Neural cell (in vitro differentiated cells): ENCODE data around the gene UBALD1. TPM values are rescaled to one million over a fixed set of nuclear protein-coding genes. Genes with fewer than 3 reads are reported as not detected.

Experiments
- H2AFZ ChIP-seq: fragments of 200-600, 300-800 bp; sonication (generic), shearing (Covaris generic); 2 replicates; pipeline ENCODE4 v1.6.0; 2014; ENCODE audit warnings: low read depth, mild to moderate bottlenecking, antibody characterized with exemption, low read length, moderate library complexity
- H3F3A ChIP-seq: fragments of 200-600 bp; shearing (Covaris generic); 2 replicates; pipeline ENCODE4 v1.6.1; 2016; ENCODE audit warnings: mild to moderate bottlenecking, moderate library complexity, mixed read lengths, antibody characterized with exemption, low read length; ENCODE audit not compliant: insufficient read depth, poor library complexity, severe bottlenecking
- H3K27ac ChIP-seq: fragments of 200-600, 300-800 bp; sonication (generic), shearing (Covaris generic); 2 replicates; pipeline ENCODE4 v1.5.1; 2014; ENCODE audit warnings: mild to moderate bottlenecking, low read length, moderate library complexity
- H3K27me3 ChIP-seq: fragments of 300-800, 200-600 bp; sonication (generic), shearing (Covaris generic); 2 replicates; pipeline ENCODE4 v1.6.0; 2014; ENCODE audit warnings: mild to moderate bottlenecking, low read depth, low read length, moderate library complexity; ENCODE audit not compliant: insufficient read depth
- H3K36me3 ChIP-seq: fragments of 300-800, 200-600 bp; sonication (generic), shearing (Covaris generic); 2 replicates; pipeline ENCODE4 v1.5.1; 2014; ENCODE audit warnings: mild to moderate bottlenecking, antibody characterized with exemption, low read length, moderate library complexity; ENCODE audit not compliant: insufficient read depth
- H3K4me2 ChIP-seq: fragments of 300-800, 200-600 bp; sonication (generic), shearing (Covaris generic); 2 replicates; pipeline ENCODE4 v1.6.0; 2014; ENCODE audit warnings: mild to moderate bottlenecking, low read length
- H3K4me3 ChIP-seq: fragments of 300-800, 200-600 bp; sonication (generic), shearing (Covaris generic); 2 replicates; pipeline ENCODE4 v1.5.1; 2014; ENCODE audit warnings: mild to moderate bottlenecking, low read length, moderate library complexity
- H3K79me2 ChIP-seq: fragments of 200-600 bp; shearing (Covaris generic); replicated peaks from 2 replicates; pipeline ENCODE4 v1.6.0; 2014; ENCODE audit warnings: mild to moderate bottlenecking, low read length, moderate library complexity; ENCODE audit not compliant: insufficient read depth
- H3K9ac ChIP-seq: fragments of 300-800, 200-600 bp; sonication (generic), shearing (Covaris generic); 2 replicates; pipeline ENCODE4 v1.6.1; 2016; ENCODE audit warnings: mild to moderate bottlenecking, low read length, mixed read lengths
- H3K9me2 ChIP-seq: fragments of 200-600 bp; shearing (Covaris generic); 2 replicates; pipeline ENCODE4 v1.6.1; 2016; ENCODE audit warnings: mild to moderate bottlenecking, low read length, mixed read lengths; ENCODE audit not compliant: insufficient read depth
- H3K9me3 ChIP-seq: fragments of 200-600, 300-800 bp; sonication (generic), shearing (Covaris generic); 2 replicates; pipeline ENCODE4 v1.6.1; 2016; ENCODE audit warnings: mild to moderate bottlenecking, mixed run types, low read length, moderate library complexity, mixed read lengths
- H4K20me1 ChIP-seq: fragments of 200-600 bp; shearing (Covaris generic); 2 replicates; pipeline ENCODE4 v1.6.1; 2016; ENCODE audit warnings: mild to moderate bottlenecking, mixed run types; ENCODE audit not compliant: insufficient read depth
- CTCF ChIP-seq: fragments of 450-650 bp; IDR thresholded peaks from 2 replicates; pipeline ENCODE4 v1.5.1; 2014; ENCODE audit warnings: antibody characterized with exemption, mild to moderate bottlenecking, moderate library complexity; ENCODE audit not compliant: poor library complexity, severe bottlenecking
- EP300 ChIP-seq: fragments of 450-650 bp; conservative IDR thresholded peaks from 2 replicates; pipeline ENCODE4 v1.6.1; 2014; ENCODE audit warnings: antibody characterized with exemption, mild to moderate bottlenecking, moderate library complexity; ENCODE audit not compliant: poor library complexity, severe bottlenecking
- EZH2 ChIP-seq: fragments of 200-600, 300-800 bp; shearing (Covaris generic), sonication (generic); IDR thresholded peaks from 2 replicates; pipeline ENCODE4 v1.6.1; 2014; ENCODE audit warnings: antibody characterized with exemption, low read length, borderline replicate concordance, mild to moderate bottlenecking; ENCODE audit not compliant: insufficient read depth, poor library complexity, severe bottlenecking
- MXI1 ChIP-seq: fragments of 450-650 bp; conservative IDR thresholded peaks from 2 replicates; pipeline ENCODE4 v1.6.1; 2014; ENCODE audit warnings: antibody characterized with exemption, mild to moderate bottlenecking; ENCODE audit not compliant: poor library complexity, severe bottlenecking
- POLR2AphosphoS5 ChIP-seq: IDR thresholded peaks from 2 replicates; pipeline ENCODE4 v1.6.1; 2012
- RAD21 ChIP-seq: fragments of 450-650 bp; conservative IDR thresholded peaks from 2 replicates; pipeline ENCODE4 v1.6.1; 2014; ENCODE audit warnings: antibody characterized with exemption, mild to moderate bottlenecking, moderate library complexity
- REST ChIP-seq: IDR thresholded peaks from 2 replicates; pipeline ENCODE4 v1.6.1; 2012; ENCODE audit warnings: borderline replicate concordance
- SMC3 ChIP-seq: fragments of 450-650 bp; conservative IDR thresholded peaks from 2 replicates; pipeline ENCODE4 v1.6.1; 2014; ENCODE audit warnings: antibody characterized with exemption, mild to moderate bottlenecking, moderate library complexity; ENCODE audit not compliant: poor library complexity
- TAF1 ChIP-seq: IDR thresholded peaks from 2 replicates; pipeline ENCODE4 v1.6.1; 2012; ENCODE audit warnings: low read depth
- polyA plus RNA-seq: library from polyadenylated mRNA; depleted of rRNA; stranded (reverse); fragments of >200 nt; gene quantifications from 2 replicates; pipeline ENCODE4 v1.2.3, GENCODE V29; 2014

UBALD1 gene
- polyA plus RNA-seq, 1 donor from 2014 or later = 3.3 TPM

- TF ChIP-seq EP300 (no peak), MXI1 (no peak), EZH2 (no peak), SMC3 (no peak), TAF1 (no peak), RAD21 (no peak), CTCF (no peak), REST (no peak), POLR2AphosphoS5 (no peak)
- no peaks in the 10 kb centered on the region for H3K9me3 ChIP-seq
- H3K36me3 ChIP-seq = no peaks in the 10 kb centered on the region
- no peaks in the 10 kb centered on the region for H3K9me2 ChIP-seq
- H3K9ac ChIP-seq = no peak overlapping the region
- H4K20me1 ChIP-seq = no peaks in the 10 kb centered on the region
- H3K27ac ChIP-seq = no peak overlapping the region
- H3K79me2 ChIP-seq = no peaks in the 10 kb centered on the region
- no peak overlapping the region for H3K4me2 ChIP-seq
- no peak overlapping the region for H2AFZ ChIP-seq
- no peaks in the 10 kb centered on the region for H3K27me3 ChIP-seq
- no peak overlapping the region for H3K4me3 ChIP-seq
- H3F3A ChIP-seq = no peaks in the 10 kb centered on the region
Measured at GRCh38 chr16:4663465-4663776, 48.7 kb upstream of the UBALD1 start.

GRCh38 chr16:4661661-4662060 lies 47.0 kb upstream of the UBALD1 start:
- no peak overlapping the region for H3K9ac ChIP-seq
- H3K27ac ChIP-seq = no peak overlapping the region
- no peaks in the 10 kb centered on the region for H4K20me1 ChIP-seq
- H2AFZ ChIP-seq = no peak overlapping the region
- no peaks in the 10 kb centered on the region for H3K36me3 ChIP-seq
- no peaks in the 10 kb centered on the region for H3K9me2 ChIP-seq
- no peaks in the 10 kb centered on the region for H3K79me2 ChIP-seq
- TF ChIP-seq SMC3 = no peak
- TF ChIP-seq TAF1 = no peak
- TF ChIP-seq REST = no peak
- no peak for TF ChIP-seq CTCF
- no peak for TF ChIP-seq MXI1
- no peak for TF ChIP-seq EZH2
- TF ChIP-seq EP300 = no peak
- TF ChIP-seq POLR2AphosphoS5 = no peak
- no peak for TF ChIP-seq RAD21
- H3K4me2 ChIP-seq = no peak overlapping the region
- no peaks in the 10 kb centered on the region for H3K27me3 ChIP-seq
- no peak overlapping the region for H3K4me3 ChIP-seq
- no peaks in the 10 kb centered on the region for H3F3A ChIP-seq
- H3K9me3 ChIP-seq = no peaks in the 10 kb centered on the region
